ENCODE data around the gene DOCK6.

DNA sequence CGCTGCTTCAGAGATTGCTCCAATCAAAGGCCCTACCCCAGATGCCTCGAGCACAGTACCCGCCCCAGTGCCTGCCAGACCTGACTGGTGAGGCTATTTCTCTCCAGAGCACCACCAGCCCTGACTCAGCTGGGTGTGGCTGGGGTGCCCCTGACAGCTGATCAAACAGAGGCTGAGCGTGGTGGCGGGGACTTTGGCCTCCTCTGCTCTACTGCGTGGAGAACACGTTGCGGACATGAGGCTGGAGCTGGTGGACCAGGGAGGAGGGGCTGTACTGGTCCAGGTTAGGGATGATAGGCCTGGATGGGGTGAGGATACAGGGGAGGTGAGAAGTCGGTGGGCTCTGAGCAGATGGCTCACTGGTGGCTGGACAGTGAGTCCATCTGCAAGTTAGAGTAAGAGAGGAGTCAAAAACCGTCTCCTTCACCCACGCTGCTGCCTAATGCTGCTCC lies 3.5 kb upstream of the DOCK6 start:
- TF ChIP-seq, protein P1, sequence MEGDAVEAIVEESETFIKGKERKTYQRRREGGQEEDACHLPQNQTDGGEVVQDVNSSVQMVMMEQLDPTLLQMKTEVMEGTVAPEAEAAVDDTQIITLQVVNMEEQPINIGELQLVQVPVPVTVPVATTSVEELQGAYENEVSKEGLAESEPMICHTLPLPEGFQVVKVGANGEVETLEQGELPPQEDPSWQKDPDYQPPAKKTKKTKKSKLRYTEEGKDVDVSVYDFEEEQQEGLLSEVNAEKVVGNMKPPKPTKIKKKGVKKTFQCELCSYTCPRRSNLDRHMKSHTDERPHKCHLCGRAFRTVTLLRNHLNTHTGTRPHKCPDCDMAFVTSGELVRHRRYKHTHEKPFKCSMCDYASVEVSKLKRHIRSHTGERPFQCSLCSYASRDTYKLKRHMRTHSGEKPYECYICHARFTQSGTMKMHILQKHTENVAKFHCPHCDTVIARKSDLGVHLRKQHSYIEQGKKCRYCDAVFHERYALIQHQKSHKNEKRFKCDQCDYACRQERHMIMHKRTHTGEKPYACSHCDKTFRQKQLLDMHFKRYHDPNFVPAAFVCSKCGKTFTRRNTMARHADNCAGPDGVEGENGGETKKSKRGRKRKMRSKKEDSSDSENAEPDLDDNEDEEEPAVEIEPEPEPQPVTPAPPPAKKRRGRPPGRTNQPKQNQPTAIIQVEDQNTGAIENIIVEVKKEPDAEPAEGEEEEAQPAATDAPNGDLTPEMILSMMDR (IDR thresholded peaks at IDR 0.05) = no peak
- TF ChIP-seq SIN3A (IDR thresholded peaks at IDR 0.05; ENCODE audit: borderline replicate concordance, insufficient read depth, low read depth, low read length) = no peak
